ENCODE measurements around the gene CCDC3.

GRCh38 chr10:12954866-12955265 is 46.6 kb downstream of the CCDC3 start:
- TF ChIP-seq SUZ12 (IDR thresholded peaks at IDR 0.05): no peak
- TF ChIP-seq L3MBTL2 (conservative IDR thresholded peaks at IDR 0.05): no peak
- TF ChIP-seq ZNF384 (IDR thresholded peaks at IDR 0.05): no peak
- no peak for TF ChIP-seq FOXK2 (IDR thresholded peaks at IDR 0.05)
- TF ChIP-seq FOXM1 (IDR thresholded peaks at IDR 0.05; ENCODE audit: borderline replicate concordance): no peak
- TF ChIP-seq CTBP1 (IDR thresholded peaks at IDR 0.05; ENCODE audit: borderline replicate concordance): no peak

Data from HEK293T (cell line).